ENCODE data around the gene AJAP1. TPM values are rescaled to one million over a fixed set of nuclear protein-coding genes. Genes with fewer than 3 reads are reported as not detected.

Gene AJAP1
- total RNA-seq, 3 donors from 2014 or later: 0.09 to 1.1 (median 0.17) TPM

- Histone ChIP-seq H3K36me3 (ENCODE audit: low read depth) (no peaks in the 10 kb centered on the region), H3K4me1 (ENCODE audit: low read depth) (no peaks in the 10 kb centered on the region), H3K9me3 (no peaks in the 10 kb centered on the region), H3K4me3 (no peak overlapping the region)
- ATAC-seq: no peak
- intact Hi-C loops (cut with DNase I, micrococcal nuclease): no loop called here
- TF ChIP-seq, protein P1, sequence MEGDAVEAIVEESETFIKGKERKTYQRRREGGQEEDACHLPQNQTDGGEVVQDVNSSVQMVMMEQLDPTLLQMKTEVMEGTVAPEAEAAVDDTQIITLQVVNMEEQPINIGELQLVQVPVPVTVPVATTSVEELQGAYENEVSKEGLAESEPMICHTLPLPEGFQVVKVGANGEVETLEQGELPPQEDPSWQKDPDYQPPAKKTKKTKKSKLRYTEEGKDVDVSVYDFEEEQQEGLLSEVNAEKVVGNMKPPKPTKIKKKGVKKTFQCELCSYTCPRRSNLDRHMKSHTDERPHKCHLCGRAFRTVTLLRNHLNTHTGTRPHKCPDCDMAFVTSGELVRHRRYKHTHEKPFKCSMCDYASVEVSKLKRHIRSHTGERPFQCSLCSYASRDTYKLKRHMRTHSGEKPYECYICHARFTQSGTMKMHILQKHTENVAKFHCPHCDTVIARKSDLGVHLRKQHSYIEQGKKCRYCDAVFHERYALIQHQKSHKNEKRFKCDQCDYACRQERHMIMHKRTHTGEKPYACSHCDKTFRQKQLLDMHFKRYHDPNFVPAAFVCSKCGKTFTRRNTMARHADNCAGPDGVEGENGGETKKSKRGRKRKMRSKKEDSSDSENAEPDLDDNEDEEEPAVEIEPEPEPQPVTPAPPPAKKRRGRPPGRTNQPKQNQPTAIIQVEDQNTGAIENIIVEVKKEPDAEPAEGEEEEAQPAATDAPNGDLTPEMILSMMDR (IDR thresholded peaks at IDR 0.05): no peak
- DNase-seq: no peak
Observed at GRCh38 chr1:4637616-4638344, 16.6 kb upstream of the AJAP1 start.

DNA sequence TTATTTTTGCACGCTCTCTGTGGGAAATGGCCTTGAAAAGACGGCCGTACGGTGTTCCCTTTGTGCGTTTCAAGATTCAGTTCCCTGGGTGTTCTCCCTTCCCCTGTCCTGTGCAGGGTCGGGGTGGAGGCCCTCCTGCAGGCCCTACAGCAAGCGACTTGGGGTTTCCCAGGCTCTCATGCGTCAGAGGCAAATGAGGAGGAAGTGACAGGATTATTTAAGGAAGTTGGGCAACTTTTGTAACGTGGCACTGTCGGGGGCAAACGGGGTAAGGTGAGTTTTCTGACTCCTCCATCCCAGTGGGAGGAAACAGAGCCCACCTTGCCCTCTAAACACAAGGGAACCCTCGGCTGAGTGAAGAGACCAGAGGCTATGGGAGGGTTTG lies 16.1 kb upstream of the AJAP1 start:
- no peak for DNase-seq
- Histone ChIP-seq H3K4me3 (no peak overlapping the region), H3K9me3 (no peaks in the 10 kb centered on the region), H3K4me1 (ENCODE audit: low read depth) (no peaks in the 10 kb centered on the region), H3K36me3 (ENCODE audit: low read depth) (no peaks in the 10 kb centered on the region)
- TF ChIP-seq, protein P1 (IDR thresholded peaks at IDR 0.05): no peak
- intact Hi-C loops (cut with DNase I, micrococcal nuclease): no loop called here
- ATAC-seq: peak; percentile 16

GRCh38 chr1:4640931-4641330 lies 13.5 kb upstream of the AJAP1 start:
- intact Hi-C loops (cut with DNase I, micrococcal nuclease): no loop called here
- no peaks in the 10 kb centered on the region for H3K4me1 ChIP-seq (ENCODE audit: low read depth)
- TF ChIP-seq, protein P1 (IDR thresholded peaks at IDR 0.05): no peak
- no peaks in the 10 kb centered on the region for H3K9me3 ChIP-seq
- H3K36me3 ChIP-seq (ENCODE audit: low read depth): no peaks in the 10 kb centered on the region
- DNase-seq: no peak
- no peak overlapping the region for H3K4me3 ChIP-seq
- ATAC-seq: no peak

GRCh38 chr1:4647391-4647790 lies 7.0 kb upstream of the AJAP1 start:
- no peak for DNase-seq
- intact Hi-C loops (cut with DNase I, micrococcal nuclease): no loop called here
- TF ChIP-seq, protein P1 (IDR thresholded peaks at IDR 0.05): no peak
- no peak for ATAC-seq
- no peak overlapping the region for H3K4me3 ChIP-seq
- H3K36me3 ChIP-seq (ENCODE audit: low read depth): no peaks in the 10 kb centered on the region
- no peaks in the 10 kb centered on the region for H3K9me3 ChIP-seq
- no peaks in the 10 kb centered on the region for H3K4me1 ChIP-seq (ENCODE audit: low read depth)

GRCh38 chr1:4648657-4649056 lies 5.8 kb upstream of the AJAP1 start:
- Histone ChIP-seq H3K9me3 (no peaks in the 10 kb centered on the region), H3K4me1 (ENCODE audit: low read depth) (no peaks in the 10 kb centered on the region), H3K4me3 (no peak overlapping the region), H3K36me3 (ENCODE audit: low read depth) (no peaks in the 10 kb centered on the region)
- intact Hi-C loops (cut with DNase I, micrococcal nuclease): no loop called here
- DNase-seq (no peak), ATAC-seq (no peak)
- TF ChIP-seq, protein P1 (IDR thresholded peaks at IDR 0.05): no peak
